Measurements from ENCODE around the gene REN.
A peak's percentile ranks its signal among the peaks of the same experiment; 100 is the strongest.

REN gene

DNA sequence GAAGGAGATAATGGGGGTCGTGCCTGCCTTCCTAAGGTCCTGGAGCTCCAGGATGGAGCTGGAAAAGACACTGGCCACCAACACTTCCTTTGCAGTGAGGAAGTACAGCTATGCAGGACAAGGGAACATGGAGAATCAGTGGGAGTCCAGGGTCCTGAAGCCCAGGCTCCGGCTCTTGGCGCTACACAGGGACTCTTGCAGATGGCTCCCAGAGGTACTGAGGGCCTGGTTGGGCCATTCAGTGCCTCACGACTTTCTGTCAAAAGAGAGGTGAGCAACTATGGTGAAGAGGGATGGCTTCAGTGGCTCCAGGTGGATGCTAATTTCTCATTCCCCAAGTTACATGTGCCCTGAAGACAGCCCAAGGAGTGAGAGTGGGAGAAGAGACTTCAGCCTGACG lies 12.5 kb downstream of the REN start:
- H3K27ac ChIP-seq, result no peak overlapping the region
- TF ChIP-seq ZFX (IDR thresholded peaks at IDR 0.05; ENCODE audit: borderline replicate concordance) (no peak), CTCF (IDR thresholded peaks at IDR 0.05) (no peak)

DNA sequence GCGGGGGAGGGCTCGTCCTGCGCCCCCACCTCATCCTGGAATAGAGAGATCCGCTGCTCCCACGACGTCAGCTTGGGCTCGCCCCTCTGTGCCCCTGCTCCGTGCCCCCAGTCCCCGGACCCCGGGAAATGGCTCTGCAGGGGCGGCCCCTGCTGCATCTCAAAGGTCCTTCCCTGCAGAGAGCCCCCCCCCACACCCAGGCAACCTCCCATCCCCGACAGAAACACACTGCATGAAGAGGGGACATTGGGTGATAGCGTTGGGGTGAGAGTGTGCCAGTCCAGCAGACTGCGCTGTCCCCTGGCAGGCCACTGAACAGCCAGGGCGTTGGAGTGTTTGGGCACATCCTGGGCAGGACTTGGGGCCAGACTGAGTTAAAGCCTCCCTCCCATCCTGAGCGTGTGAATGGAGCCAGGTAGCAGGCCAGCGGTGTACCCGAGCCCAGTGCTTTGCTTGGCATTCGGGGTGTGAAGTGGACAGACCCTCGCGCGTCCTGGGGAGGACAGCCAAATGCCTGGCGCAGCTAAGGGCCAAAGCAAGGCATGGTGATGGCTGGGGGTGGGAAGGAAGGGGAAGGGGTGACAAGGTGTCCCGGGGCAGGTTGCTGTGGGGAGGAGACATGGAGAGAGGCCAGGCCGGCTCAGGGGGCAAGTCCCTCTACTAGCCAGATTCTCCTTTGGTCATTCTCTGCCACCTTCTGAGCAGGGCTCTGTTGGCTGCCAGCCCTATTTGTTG lies 13.7 kb downstream of the REN start:
- no peak for TF ChIP-seq ZFX (IDR thresholded peaks at IDR 0.05; ENCODE audit: borderline replicate concordance)
- TF ChIP-seq CTCF (IDR thresholded peaks at IDR 0.05), result no peak
- H3K27ac ChIP-seq, result peak overlapping the region; percentile 5; the same call in 1 of the 2 replicates

GRCh38 chr1:204151552-204152309 lies 14.4 kb downstream of the REN start, which contains the start of gene ETNK2:
Gene ETNK2, minus strand, starts transcription at chr1:204152044. Its CDS starts 192 bp downstream, at chr1:204151852.
- TF ChIP-seq ZFX (IDR thresholded peaks at IDR 0.05; ENCODE audit: borderline replicate concordance) (no peak), CTCF (IDR thresholded peaks at IDR 0.05) (no peak)
- peak within 1 kb of the TSS; percentile 5; the same call in 1 of the 2 replicates for H3K27ac ChIP-seq

DNA sequence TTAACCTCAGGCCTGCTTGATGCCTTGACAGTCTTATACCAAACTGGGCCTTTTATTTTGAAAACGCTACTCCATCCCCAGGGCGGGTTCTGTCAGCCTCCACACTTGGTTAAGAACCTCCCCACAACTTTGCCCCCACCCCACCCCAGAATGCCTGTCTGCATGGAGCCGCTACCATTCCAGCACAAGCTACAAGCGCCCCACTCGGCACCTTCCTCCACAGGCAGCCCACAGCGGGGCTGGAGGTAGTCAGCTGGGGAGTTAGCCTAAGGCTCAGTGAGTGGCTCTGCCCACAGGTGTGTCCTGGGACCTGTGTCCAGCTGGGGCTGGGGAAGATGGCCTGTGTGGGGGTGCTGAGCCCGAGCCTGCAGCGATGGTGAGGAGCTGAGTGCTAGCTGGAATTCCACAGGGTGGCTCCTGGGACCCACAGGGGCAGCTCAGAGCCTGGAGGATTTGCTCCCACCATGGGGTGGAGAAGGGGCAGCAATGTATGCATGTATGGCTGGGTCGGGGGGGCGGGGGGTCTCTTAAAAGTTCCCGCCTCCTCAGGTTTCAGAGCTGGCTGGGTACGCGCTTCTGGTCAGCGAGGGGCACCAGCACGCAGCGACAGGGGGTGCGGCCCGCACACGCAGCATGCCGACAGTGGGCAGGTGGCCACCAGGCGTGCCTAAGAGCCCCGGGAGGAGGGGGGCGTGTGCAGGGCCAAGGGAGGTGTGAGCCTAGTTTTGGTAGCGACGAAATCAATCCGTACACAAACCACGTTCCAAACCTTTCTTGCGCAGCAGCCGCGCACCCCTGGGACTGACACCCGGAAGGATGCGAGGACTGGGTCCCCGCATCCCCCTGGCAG lies 15.2 kb downstream of the REN start:
- TF ChIP-seq ZFX (IDR thresholded peaks at IDR 0.05; ENCODE audit: borderline replicate concordance) (no peak), CTCF (IDR thresholded peaks at IDR 0.05) (no peak)
- H3K27ac ChIP-seq, result no peak overlapping the region

- TF ChIP-seq CTCF (IDR thresholded peaks at IDR 0.05), result no peak
- H3K27ac ChIP-seq, result no peak overlapping the region
Measured at GRCh38 chr1:204149635-204150565, 16.2 kb downstream of the REN start.

DNA sequence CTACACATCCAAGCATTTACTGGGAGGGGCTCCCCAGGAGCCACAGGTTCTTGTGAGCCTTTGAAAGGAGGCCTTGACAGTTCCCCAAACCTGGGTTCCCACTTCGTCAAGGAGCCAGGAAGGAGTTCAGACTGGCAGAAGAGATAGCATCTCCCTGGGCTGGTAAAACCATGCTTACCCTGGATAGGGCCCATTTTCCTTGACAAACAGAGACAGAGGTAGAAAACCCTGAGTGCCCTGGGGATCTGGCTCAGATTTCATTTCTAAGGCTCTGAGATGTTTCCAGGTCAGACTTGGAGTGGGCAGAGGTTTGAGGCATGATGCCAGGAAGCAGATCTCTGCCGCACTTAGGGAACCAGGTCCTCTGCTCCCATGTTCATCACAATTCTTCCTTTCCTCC lies 17.0 kb downstream of the REN start:
- no peak overlapping the region for H3K27ac ChIP-seq
- TF ChIP-seq ZFX (IDR thresholded peaks at IDR 0.05; ENCODE audit: borderline replicate concordance) (no peak), CTCF (IDR thresholded peaks at IDR 0.05) (no peak)

Data from 22Rv1 (cell line).